ENCODE measurements around the gene CDKL1. TPM values are rescaled to one million over a fixed set of nuclear protein-coding genes. Genes with fewer than 3 reads are reported as not detected.

The CDKL1 gene
- total and polyA plus RNA-seq, 5 donors from 2014 or later, result 2.9 to 6.5 (median 4.9) TPM

- no peaks in the 10 kb centered on the region for H3K27me3 Mint-ChIP-seq
- H3K4me1 Mint-ChIP-seq, result no peaks in the 10 kb centered on the region
- H3K4me3 Mint-ChIP-seq, result no peak overlapping the region
- Histone ChIP-seq H3K9me3 (ENCODE audit: control insufficient read depth in 2 of 2, low read length in 2 of 2) (no peaks in the 10 kb centered on the region), H3K4me3 (ENCODE audit: low read depth, low read length) (no peak overlapping the region), H3K36me3 (ENCODE audit: control insufficient read depth, insufficient read depth, low read length) (no peaks in the 10 kb centered on the region), H3K27me3 (ENCODE audit: control insufficient read depth, insufficient read depth, low read length) (no peaks in the 10 kb centered on the region), H3K27ac (ENCODE audit: insufficient read depth, low read length, poor library complexity, severe bottlenecking) (no peak overlapping the region), H3K4me1 (ENCODE audit: control insufficient read depth, insufficient read depth, low read length, poor library complexity, severe bottlenecking) (no peaks in the 10 kb centered on the region)
- no peak for ATAC-seq (ENCODE audit: low read depth in 2 of 2)
- H3K9me3 Mint-ChIP-seq, result no peaks in the 10 kb centered on the region
- DNase-seq, result no peak
- peaks cover 8% of the 10 kb centered on the region for H3K36me3 Mint-ChIP-seq
- no peak overlapping the region for H3K27ac Mint-ChIP-seq
Measured at GRCh38 chr14:50288146-50288545, 108.5 kb downstream of the CDKL1 start.

- H3K27me3 ChIP-seq (ENCODE audit: control insufficient read depth, insufficient read depth, low read length), result no peaks in the 10 kb centered on the region
- DNase-seq, result no peak
- no peaks in the 10 kb centered on the region for H3K4me1 ChIP-seq (ENCODE audit: control insufficient read depth, insufficient read depth, low read length, poor library complexity, severe bottlenecking)
- peaks cover 7% of the 10 kb centered on the region for H3K36me3 Mint-ChIP-seq
- no peaks in the 10 kb centered on the region for H3K9me3 ChIP-seq (ENCODE audit: control insufficient read depth in 2 of 2, low read length in 2 of 2)
- no peaks in the 10 kb centered on the region for H3K36me3 ChIP-seq (ENCODE audit: control insufficient read depth, insufficient read depth, low read length)
- ATAC-seq (ENCODE audit: low read depth in 2 of 2), result no peak
- no peaks in the 10 kb centered on the region for H3K27me3 Mint-ChIP-seq
- no peaks in the 10 kb centered on the region for H3K4me1 Mint-ChIP-seq
- H3K27ac Mint-ChIP-seq, result no peak overlapping the region
- H3K4me3 Mint-ChIP-seq, result no peak overlapping the region
- no peak overlapping the region for H3K27ac ChIP-seq (ENCODE audit: insufficient read depth, low read length, poor library complexity, severe bottlenecking)
- no peaks in the 10 kb centered on the region for H3K9me3 Mint-ChIP-seq
- H3K4me3 ChIP-seq (ENCODE audit: low read depth, low read length), result no peak overlapping the region
Measured at GRCh38 chr14:50285861-50286260, 110.8 kb downstream of the CDKL1 start.

Other genes with a start within 250 kb of the CDKL1 start
- gene SOS2, start 165.3 kb downstream of the CDKL1 start, total RNA-seq, result 13.2 TPM
- 1 to 10 TPM; 3.6 to 5.5 (median 4.8) TPM for gene SOS2, start 165.3 kb downstream of the CDKL1 start, polyA plus RNA-seq
- gene L2HGDH, start 84.7 kb downstream of the CDKL1 start, total RNA-seq, result 3.5 TPM
- gene L2HGDH, start 84.7 kb downstream of the CDKL1 start, polyA plus RNA-seq, result 1 to 10 TPM; 2.2 to 3.7 (median 3.1) TPM
- gene DMAC2L, start 84.6 kb downstream of the CDKL1 start, total RNA-seq, result 16.7 TPM
- gene DMAC2L, start 84.6 kb downstream of the CDKL1 start, polyA plus RNA-seq, result 10 to 100 TPM; 12.6 to 26.8 (median 16.2) TPM
- gene MAP4K5, start 135.7 kb upstream of the CDKL1 start, total RNA-seq, result 45.4 TPM
- gene MAP4K5, start 135.7 kb upstream of the CDKL1 start, polyA plus RNA-seq, result 10 to 100 TPM; 13.2 to 23.0 (median 20.0) TPM
- gene ATL1, start 163.3 kb upstream of the CDKL1 start, total RNA-seq, result 1.4 TPM
- gene ATL1, start 163.3 kb upstream of the CDKL1 start, polyA plus RNA-seq, result 1 to 10 TPM in 3 of 4 donors, under 1 TPM in 1; 0.62 to 1.6 (median 1.3) TPM